Measurements from ENCODE around the gene RNF214. TPM values are rescaled to one million over a fixed set of nuclear protein-coding genes. Genes with fewer than 3 reads are reported as not detected.

RNF214 gene
- polyA plus RNA-seq, 5 donors, result 24.7 to 33.7 (median 31.1) TPM

GRCh38 chr11:117212697-117213355, 19.6 kb upstream of the RNF214 start:
- DNase-seq, result no peak

DNA sequence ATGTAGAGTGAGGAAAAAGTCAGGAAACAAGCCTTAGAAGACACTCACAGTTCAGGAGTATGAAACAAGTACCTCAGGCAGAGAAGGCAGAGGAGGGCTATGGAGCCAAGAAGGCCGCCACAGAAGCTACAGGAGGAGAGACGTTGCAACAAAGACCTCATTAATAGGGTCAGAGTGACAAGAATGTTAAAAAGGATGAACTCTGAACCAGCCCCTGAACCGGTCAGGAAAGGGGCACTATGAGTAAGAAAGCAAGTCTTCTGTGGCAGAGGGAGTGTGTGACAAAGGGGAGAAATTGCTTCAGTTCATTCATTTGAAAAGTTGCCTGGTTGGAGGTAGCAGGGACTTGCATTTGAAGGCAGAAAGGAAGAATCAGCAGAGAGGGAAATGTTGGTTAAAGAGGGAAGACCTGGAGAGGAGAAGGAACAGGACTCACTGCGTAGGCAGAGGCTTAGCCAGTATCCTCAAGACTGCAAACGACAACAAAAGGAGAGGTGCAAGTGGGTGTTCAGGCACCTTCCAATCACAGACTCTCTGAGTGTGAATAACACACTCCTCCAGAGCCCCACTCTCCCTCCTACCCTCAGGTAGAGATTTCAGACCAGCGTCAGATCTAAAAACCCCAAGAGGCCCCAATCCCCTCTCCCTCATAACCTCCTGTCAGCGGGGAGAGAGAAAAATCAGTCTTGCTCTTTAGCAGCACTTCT, 17.9 kb upstream of the RNF214 start:
- no peak for DNase-seq

DNA sequence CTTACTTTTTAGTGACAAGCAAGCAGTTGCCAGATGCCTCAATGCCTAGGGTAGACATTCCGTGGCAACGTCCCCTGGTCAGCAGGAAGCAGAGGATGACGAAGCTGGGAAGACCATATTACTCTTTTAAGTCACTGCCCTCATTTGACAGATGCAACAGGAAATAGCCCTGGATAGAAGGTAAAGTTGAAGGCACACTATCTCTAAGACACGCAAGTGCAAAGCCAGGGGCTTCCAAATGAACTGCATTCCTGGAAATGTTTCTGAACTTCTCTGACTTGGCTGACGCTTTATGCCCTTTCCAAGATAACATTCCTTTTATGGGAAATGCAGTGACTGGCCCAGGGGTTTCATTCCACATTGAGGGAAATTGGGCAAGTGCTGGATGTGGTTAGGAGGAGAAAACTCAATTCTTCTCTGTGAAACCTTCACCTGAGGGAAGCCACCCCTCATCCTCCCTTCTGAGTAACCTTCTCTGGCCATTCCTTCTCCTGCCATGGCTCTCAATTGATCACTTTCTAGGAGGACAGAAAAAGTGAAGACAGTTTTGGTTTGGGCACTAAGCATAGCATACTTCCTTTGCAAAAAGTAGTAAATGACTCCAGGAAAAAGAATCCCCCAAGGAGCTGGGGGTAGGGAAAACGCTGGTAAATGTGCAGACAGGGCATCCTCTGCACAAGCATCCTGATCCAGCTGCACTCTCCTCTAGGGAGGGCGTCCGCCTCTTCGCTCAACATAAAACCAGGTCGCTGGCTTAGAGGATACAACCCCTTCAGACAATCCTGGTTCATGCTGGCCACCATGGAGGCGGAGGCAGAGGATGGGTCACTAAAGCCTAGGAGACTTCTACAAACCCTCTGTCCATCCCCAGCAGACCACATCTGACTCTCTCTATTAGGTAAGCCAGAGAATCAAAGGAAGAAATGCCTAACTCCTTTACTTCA, 15.1 kb upstream of the RNF214 start:
- DNase-seq, result no peak

GRCh38 chr11:117218133-117218915, 14.1 kb upstream of the RNF214 start:
- DNase-seq, result no peak

DNA sequence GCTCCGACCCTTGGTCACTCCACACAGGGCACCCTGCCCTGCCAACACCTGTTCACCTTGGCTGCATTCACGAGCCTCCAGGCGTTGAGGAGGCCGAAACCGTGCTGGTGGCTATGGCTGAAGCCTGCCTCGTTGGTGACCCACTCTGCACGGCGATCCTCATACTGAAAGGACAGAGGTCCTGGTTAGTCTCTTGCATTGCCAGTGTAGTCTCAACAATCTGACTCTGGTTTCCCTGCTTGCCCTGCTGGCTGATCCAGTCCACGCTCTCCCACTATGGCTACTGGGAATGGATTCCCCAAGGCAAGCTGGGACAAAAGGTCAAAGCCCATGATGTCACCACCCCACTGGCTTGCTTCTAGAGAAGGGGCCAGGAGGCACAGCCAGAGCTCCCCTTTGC, 13.5 kb upstream of the RNF214 start:
- DNase-seq, result no peak

GRCh38 chr11:117219455-117219854, 13.0 kb upstream of the RNF214 start:
- no peak for DNase-seq

- no peak for DNase-seq
Measured at GRCh38 chr11:117219995-117220394, 12.5 kb upstream of the RNF214 start.

DNA sequence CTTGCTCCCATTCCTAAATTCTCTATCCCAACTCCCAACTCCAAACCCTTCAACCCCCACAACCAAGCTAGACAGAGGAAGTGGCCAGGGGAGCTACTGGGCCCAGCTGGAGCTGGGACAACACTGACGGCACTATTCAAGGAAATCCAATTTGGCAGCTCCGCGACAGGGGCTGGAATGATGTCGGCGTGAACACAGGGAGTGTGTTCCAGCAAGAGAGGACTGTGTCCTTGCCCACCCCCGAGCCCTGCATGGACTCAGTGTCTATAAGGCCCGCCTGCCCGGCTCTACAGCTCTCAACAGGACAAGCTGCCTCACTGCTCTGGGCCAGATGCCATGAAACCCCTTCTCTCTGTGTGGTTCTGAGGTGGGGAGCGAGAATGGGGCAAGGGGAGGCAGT, 11.9 kb upstream of the RNF214 start:
- DNase-seq, result no peak

- DNase-seq, result no peak
Measured at GRCh38 chr11:117220999-117221774, 11.3 kb upstream of the RNF214 start.

DNA sequence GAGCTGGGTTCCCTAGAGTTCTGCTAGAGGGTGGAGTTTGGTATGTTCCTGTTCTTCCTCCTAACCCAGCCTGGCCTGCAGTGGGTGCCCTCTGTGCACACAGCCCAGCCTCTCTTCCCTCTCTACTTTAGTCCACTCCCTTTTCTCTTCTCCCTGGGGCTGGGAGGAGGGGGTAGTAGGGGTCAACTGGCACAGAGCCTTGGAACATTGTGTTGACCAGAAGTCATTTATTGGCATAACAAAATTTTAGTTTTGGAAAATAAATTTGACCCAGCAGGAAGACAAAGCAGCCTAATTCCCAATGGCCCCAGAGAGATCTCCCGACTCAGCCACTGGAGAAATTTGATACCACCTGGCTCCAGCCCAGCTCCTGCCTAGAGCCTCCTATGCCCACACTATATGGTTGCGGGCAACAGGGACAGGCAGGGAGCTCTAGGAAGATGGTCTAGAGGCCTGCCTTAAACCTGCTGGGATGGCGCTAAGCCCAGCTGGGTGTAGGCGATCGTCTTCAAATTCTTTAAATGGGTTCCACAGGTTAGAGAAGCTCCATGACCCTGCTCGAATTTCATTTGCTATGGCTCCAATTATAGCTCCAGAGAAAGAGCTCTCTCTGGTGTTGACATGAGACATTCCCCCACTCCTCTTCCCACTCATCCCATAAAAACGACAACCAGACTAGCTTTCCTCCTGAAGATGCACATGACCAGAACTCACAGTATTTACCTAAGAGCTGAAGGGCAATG, 10.5 kb upstream of the RNF214 start:
- no peak for DNase-seq

GRCh38 chr11:117222991-117223740, 9.3 kb upstream of the RNF214 start:
- no peak for DNase-seq

DNA sequence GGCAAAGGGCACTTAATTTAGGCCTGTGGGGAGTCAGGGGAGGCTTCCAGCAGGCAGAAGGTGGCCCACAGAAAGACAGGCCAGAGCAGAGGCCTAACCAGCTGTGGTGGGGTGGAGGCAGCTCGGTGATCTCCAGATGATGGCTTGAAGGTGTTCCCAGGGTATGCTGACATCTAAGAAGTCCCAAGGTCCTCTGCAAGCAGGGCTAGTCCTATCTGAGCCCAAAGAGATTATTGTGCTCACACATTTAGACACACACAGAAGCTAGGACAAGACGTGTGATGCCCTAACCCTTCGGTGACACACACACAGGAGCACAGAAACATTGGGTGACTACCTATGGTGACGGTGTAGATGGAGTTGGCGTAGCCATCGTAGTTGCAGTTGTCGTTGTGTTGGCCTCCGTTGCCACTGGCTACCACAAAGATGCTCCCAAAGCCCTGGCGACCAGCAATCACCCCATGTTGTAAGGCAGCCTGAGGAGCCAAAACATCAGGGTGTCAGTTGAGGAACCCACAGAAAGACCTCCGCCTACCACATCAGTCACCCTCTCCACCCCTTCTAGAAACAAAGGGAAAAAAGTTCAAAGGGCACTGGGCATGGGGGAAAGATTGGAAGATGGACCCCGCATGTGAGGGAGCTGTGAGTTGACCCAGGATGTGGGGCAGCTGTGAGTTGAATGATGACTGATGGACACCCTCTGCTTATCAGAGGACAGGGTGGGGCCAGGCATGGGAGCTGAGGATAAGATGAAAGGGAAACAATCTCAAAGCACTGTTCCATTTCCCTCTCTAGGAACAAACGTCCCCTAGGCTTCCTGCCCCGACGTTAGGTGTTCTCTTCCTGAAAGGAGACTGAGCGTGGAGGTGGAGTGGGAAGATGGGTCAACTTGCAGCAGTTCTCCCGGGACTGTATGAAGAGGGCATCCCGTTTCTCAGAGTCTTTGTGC, 8.5 kb upstream of the RNF214 start:
- DNase-seq, result no peak

DNA sequence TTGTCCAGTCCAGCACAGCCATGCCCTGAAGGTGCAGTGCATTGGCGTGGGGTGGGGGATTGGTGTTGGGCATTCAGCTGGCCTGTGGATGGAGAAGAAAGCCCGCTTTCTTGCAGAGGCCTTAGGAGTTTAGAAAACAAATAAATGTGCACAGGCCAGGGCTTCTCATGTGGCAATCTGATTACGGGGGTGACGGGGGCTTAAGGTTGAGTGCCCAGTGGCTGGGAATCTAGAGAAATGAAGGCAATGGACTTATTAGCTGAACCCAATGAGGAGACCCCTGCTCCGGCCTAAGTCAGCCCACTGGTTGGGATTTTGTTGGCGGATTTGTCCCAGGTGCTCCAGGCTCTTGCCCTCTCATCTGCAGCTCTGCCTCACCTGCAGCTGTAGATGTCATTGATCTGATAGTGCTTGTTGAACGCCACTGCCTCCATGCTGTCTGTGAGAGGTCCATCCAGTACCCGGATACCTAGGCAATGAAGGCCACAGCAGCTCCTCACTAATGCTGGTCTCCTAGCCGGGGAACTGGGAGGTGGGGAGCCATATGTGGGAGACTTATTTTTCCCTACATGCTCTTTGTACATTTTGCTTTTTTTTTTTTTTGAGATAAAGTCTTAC, 6.8 kb upstream of the RNF214 start:
- DNase-seq, result no peak

DNA sequence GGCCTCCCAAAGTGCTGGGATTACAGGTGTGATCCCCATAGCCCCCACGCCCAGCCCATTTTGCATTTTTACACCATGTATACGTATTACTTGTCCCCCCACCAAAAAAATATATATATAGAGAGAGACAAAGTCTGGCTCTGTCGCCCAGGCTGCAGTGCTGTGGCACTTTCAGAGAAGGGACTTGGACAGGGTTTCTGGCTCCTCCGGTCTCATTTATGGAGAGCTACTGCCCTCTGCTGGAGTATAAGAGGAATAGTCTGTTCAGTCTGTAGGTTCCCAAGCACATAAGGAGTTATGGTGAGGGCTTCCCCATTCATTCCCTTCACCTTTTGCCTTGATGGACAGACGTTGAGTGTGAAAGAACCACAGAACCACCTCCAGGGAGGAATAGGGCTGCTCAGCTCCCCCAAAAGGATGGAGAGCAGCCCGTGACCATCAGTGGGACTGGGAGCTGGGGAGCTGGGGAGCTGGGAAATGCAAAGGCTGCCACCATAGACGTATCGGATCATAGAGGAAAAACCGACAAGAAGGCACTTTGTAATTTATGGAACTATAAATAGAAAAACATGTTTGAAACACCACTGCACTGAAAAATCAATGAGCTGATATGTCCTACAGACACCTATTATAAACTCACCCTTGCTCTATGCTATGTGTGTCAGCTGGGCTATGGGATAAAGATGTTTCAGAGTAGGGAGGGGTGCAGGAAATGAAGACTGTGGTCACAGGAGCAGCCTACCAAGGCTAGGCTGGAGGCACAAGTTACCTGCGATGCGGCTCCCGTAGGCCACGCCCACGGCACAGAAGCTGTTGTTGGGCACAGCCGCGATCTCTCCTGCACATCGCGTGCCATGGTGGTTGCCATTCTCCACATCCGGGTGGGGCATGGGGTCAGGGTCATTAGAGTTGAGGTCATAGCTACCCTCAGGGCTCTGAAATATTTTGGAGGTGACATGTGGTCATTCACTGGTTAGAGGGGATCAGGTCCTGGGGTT, 5.8 kb upstream of the RNF214 start:
- DNase-seq, result peak; percentile 57 to 68

DNA sequence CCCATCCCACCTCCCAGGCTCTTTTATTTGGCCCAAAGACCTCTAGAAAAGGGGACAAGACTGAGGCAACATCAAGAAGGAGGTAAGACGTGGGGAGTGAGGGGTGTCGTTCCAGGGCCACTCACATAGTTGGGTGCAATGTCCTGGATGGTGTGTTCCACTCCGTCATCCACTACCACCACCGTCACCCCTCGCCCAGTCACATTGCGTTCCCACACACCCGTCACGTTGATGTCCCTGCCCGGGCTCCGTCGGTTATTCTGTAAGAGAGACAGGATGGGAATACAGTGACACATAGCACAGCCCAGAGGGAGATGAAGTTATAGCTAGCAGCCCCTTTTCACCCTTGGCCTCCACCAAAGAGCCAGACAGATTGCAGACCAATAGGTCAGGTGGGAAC, 4.4 kb upstream of the RNF214 start:
- DNase-seq, result no peak

GRCh38 chr11:117229411-117229810, 3.1 kb upstream of the RNF214 start:
- no peak for DNase-seq

- no peak for DNase-seq
Measured at GRCh38 chr11:117229931-117230285, 2.6 kb upstream of the RNF214 start.

Data from right lung (tissue), 5 donors.